Measurements from ENCODE around the gene C17orf113. TPM values are rescaled to one million over a fixed set of nuclear protein-coding genes. Genes with fewer than 3 reads are reported as not detected.
A peak's percentile ranks its signal among the peaks of the same experiment; 100 is the strongest.

C17orf113 gene
- total RNA-seq, 4 donors from 2014 or later, result 1.6 to 8.6 (median 3.2) TPM; not detected in 1

DNA sequence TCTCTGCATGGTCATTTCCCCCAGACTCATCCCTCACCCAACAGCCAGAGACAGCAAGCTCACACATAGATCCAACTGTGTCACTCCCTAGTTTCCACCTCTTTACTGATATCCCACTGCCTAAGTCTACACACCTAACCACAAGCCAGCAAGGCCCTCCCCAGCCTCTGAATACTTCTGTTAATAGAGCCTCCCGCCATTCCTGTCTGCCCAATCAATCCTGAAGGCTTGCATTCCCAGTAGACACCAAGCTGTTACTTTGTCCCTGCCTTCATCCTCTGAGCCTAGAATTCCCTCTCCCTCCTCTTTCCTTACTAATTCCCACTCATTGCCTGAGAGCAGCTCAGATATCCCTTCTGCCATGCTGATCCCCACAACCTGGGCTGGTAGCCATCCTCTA is 4.7 kb downstream of the C17orf113 start:
- TF ChIP-seq, protein P1, sequence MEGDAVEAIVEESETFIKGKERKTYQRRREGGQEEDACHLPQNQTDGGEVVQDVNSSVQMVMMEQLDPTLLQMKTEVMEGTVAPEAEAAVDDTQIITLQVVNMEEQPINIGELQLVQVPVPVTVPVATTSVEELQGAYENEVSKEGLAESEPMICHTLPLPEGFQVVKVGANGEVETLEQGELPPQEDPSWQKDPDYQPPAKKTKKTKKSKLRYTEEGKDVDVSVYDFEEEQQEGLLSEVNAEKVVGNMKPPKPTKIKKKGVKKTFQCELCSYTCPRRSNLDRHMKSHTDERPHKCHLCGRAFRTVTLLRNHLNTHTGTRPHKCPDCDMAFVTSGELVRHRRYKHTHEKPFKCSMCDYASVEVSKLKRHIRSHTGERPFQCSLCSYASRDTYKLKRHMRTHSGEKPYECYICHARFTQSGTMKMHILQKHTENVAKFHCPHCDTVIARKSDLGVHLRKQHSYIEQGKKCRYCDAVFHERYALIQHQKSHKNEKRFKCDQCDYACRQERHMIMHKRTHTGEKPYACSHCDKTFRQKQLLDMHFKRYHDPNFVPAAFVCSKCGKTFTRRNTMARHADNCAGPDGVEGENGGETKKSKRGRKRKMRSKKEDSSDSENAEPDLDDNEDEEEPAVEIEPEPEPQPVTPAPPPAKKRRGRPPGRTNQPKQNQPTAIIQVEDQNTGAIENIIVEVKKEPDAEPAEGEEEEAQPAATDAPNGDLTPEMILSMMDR (IDR thresholded peaks at IDR 0.05), result no peak
- TF ChIP-seq POLR2A (IDR thresholded peaks at IDR 0.05), result no peak
- Histone ChIP-seq H3K27ac (no peak overlapping the region), H3K27me3 (no peaks in the 10 kb centered on the region), H3K4me1 (peaks cover 0 to 3% (median under 1%) of the 10 kb centered on the region in 4 donors), H3K36me3 (no peaks in the 10 kb centered on the region), H3K9me3 (no peaks in the 10 kb centered on the region), H3K4me3 (no peak overlapping the region)
- DNase-seq, result no peak

DNA sequence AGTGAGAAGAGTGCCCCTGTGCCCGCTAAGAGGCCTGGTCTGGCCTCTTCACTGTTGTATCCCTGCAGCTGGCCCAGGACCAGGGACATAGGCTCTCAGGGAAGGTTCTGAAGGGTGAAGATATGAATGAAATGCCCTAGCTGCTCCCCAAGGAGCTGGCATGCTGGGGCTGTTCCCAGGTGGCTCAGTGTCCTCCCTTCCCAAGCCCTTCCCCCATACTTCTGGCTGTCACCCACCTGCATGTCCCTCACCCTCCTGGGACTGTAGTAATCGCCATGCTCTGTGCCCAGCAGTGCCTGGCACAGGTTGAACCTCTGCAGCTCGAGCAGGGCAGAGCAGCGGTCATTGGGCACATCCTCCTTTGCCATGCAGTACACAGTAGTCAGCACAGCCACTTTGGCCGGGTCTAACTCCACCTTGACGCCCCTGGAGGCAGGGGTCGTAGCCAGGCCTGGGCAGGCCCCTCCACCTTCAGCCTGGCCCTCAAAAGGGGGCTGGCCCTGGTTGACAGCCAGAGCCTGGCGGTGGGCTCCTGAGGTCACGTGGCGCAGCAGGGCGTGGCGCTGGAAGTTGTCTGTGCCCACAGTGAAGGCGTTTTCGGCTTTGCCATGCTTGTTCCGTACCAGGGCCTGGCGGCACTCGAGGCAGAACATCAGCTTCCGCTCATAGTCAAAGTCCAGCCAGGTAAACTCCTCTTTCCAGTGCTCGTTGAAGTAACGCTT is 7.6 kb downstream of the C17orf113 start:
- no peak for DNase-seq
- Histone ChIP-seq H3K4me1 (no peaks in the 10 kb centered on the region), H3K36me3 (no peaks in the 10 kb centered on the region), H3K9me3 (no peaks in the 10 kb centered on the region), H3K4me3 (no peak overlapping the region), H3K27me3 (no peaks in the 10 kb centered on the region), H3K27ac (no peak overlapping the region)
- TF ChIP-seq, protein P1 (IDR thresholded peaks at IDR 0.05), result no peak
- TF ChIP-seq POLR2A (IDR thresholded peaks at IDR 0.05), result no peak

DNA sequence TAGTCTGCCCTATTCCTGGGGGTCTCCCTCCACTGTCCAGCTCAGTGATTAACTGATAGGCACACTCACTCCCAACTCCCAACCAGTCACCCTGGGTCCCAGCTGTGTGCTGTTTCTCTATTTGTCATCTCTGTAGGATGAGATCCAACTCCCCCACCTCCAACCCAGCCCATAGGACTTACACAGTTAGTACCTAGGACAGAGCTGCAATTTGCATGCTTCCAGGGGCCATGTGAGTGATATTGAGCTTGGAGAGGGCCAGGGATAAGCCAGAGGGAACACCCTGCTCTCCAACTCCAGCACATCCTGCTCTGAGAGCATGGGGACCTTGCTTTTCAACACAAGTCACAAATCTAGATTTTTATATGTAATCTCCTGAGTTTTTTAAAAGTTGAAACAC is 8.8 kb downstream of the C17orf113 start:
- Histone ChIP-seq H3K4me1 (no peaks in the 10 kb centered on the region), H3K27ac (no peak overlapping the region), H3K9me3 (no peaks in the 10 kb centered on the region), H3K36me3 (no peaks in the 10 kb centered on the region), H3K4me3 (no peak overlapping the region), H3K27me3 (no peaks in the 10 kb centered on the region)
- TF ChIP-seq, protein P1 (IDR thresholded peaks at IDR 0.05), result no peak
- TF ChIP-seq POLR2A (IDR thresholded peaks at IDR 0.05), result no peak
- no peak for DNase-seq

DNA sequence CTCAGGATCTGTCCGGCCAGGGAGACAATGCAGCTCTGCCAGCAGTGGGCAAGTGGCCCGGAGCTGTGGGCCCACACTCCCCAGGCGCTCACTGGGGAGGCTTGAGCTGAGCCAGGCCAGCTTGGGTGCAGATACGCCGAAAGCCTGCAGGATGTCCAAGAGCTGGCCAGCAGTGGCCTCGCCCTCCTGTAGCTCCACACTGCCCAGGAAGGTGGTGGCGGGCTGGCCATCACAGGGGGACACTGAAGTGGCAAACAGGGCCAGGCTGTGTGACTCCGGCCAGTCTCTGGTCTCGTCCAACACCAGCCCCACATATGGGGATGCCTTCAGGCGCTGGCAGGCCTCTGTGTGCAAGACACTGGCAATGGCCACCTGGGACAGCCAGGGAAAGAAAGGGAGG is 9.6 kb downstream of the C17orf113 start:
- Histone ChIP-seq H3K27ac (no peak overlapping the region), H3K4me1 (no peaks in the 10 kb centered on the region), H3K9me3 (no peaks in the 10 kb centered on the region), H3K36me3 (no peaks in the 10 kb centered on the region), H3K27me3 (no peaks in the 10 kb centered on the region), H3K4me3 (no peak overlapping the region)
- DNase-seq, result no peak
- TF ChIP-seq, protein P1 (IDR thresholded peaks at IDR 0.05), result no peak
- TF ChIP-seq POLR2A (IDR thresholded peaks at IDR 0.05), result no peak

DNA sequence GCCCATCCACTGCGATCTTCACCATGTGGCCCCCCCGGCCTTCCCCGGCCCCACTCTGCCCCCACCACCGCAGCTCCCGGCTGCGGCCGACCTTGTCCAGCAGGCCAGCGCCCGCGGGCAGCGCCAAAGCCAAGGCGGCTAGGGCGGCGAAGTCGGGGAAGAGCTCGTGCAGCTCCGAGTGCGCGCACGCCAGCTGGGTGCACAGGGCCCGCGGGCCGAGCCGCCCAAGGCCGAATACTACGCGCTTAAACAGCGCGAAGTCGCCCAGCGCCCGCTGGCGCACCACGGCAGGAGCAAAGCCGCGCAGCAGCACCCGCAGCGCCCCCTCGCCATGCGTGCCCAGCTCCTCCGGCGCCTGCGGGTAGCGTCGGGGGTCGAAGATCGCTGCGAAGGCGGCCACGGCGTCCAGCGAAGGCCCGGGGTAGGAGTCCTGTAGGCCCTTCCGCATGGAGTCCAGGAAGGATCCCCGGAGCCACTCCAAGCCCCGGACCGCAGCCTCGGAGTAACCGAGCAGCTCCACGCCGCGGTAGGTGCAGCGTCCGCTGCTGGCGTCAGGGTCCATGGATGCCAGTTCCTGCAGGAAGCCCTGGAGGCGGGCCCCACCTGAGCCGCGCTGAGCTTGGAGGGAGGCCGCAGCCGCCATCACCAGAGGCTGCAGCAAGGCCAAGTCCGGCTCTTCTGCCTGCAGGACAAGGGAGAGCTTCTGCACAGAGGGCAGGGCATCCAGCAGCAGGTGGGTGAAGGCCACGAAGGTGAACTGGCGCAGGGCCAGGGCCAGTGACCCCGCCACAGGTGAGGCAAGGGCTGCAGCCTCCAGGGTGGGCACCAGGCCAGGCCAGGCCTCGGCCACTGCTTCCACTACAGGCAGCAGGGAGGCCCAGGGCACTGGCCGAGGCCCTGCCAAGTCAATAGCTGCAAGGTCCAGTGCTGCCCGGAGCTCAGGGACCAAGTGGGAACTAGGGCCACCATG is 10.3 kb downstream of the C17orf113 start:
- Histone ChIP-seq H3K9me3 (no peaks in the 10 kb centered on the region), H3K4me3 (peak overlapping the region in 2 of 4 donors; percentile 19 to 33), H3K4me1 (no peaks in the 10 kb centered on the region), H3K27me3 (no peaks in the 10 kb centered on the region), H3K36me3 (no peaks in the 10 kb centered on the region), H3K27ac (no peak overlapping the region)
- no peak for DNase-seq
- TF ChIP-seq, protein P1 (IDR thresholded peaks at IDR 0.05), result no peak
- no peak for TF ChIP-seq POLR2A (IDR thresholded peaks at IDR 0.05)
